ENCODE data around the gene B3GALT6.

Gene B3GALT6

GRCh38 chr1:1232796-1233566, 944 bp downstream of the B3GALT6 start:
- no peak for FAIRE-seq

DNA sequence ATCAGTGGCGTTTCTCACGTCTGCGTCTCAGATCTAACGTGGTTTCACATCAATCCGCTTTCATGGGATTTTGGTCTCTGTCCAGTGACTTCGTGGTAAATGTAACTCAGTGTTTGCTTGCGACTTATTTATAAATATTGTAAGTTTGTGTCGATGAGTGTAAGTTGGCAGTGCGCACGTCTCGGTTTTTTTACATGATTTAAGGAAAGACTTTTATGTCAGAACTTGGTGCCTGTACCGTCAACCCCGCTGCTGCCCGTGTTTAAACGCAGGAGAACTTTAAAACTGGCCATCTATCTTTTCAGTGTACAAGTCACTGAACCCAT, 1.5 kb downstream of the B3GALT6 start:
- no peak for FAIRE-seq

DNA sequence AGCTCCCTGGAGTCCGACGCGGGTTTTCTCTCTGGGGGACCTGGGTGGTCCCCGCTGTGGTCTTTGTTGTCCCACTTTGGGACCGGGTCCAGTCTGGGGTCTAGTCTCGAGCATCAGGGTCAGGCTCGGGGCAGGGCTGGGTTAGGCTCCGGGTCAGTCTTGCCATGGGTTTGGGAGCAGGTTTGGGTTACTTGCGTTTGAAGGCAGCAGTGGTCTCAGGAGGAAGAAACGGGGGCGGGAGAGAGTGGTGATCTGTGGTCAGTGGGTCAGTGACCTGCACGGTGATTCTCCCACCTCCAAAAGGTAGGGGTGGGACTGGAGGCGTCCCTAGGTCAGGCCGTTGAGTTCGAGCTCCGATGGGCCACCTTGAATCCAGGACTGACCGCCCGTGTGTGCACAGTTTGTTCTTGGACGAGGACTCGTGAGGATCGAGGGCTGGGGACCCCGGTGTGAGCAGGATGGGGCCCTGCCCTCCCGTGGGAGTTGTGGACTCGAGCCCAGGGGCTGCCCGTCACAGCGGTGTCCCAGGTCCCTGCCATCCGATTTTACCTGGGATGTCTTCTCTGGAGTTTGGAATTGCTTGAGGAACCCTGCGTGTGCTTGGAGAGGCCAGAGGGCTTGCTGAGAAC, 2.3 kb downstream of the B3GALT6 start:
- FAIRE-seq: no peak

DNA sequence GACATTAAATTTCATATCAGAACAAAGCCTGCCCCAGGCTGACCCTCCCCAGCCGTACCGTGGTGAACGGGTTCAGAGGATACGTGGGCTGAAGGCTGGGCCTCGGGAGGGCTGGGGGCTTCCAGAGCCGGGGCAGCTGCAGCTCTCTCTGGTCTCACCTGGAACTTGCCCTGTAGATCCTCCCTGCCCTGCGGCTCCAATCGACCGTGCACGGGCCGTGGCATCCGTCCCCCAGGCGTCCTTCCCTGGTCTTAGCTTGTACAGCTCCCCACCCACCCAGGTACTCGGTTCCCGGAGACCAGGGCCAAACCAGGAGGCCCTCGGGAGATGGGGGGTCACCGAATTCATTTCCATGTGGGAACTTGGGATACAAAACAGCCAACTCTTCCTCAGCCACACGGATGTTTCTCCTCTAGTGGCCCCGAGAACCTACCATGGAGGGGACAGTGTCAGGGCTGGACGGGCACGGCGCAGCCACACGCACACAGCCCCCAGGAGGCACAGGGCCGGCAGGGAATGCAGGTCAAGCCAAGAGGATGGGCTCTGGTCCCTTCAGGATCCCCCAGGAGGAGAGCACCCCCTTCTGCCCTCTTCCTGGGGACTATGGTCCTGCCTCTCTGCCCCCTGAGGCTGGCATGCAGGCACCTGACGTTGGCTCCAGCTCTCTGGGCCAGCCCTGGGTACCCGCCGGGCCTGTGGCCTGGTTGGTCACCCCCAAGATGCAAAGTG, 3.1 kb downstream of the B3GALT6 start:
- FAIRE-seq: no peak

GRCh38 chr1:1236176-1236763, 4.2 kb downstream of the B3GALT6 start:
- FAIRE-seq: no peak

DNA sequence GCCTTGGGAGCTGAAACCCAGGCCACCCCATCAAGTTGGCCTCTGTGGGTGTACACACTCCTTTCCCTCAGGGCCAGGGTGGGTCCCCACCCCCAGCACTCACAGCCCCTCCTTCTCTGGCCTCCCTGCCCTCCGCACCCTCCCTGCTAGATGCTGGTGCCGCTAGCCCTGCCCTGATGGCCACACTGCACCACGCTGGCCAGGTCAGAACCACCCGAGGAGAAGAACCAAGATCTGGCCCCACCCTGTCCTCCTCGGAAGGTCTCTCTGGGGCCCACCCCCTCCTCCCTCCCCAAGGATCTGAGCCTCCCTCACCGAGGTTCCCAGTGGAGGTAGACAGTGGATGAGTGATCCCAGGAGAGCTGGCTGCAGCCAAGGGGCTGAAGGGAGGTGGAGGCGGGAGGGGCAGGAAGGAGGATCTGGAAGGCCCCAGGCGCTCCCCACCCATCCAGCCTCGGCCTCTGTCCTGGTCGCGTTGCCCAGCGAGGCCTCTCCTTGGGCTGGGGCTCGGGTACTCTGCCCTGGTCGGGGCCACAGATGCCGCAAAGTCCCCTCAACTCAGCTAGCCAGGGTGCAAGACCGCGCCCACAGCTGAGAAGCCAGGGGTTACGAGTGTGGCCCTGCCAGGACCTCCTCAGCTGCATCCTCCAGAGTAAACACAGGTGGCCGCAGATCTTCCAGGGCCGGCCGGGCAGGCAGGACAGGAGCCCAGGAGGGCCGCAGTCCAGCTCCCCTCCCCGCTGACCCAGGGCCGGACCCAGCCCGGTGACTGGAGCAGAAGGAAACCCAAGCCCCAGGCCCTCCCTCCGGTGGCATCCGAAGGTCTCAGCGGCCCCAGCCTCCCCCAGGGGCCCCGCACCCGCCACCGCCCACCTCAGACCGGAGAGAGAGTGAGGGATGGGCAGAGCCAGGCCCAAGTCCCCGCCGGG, 5.2 kb downstream of the B3GALT6 start:
- no peak for FAIRE-seq

- FAIRE-seq: no peak
Observed at GRCh38 chr1:1237874-1238701, 6.1 kb downstream of the B3GALT6 start.

DNA sequence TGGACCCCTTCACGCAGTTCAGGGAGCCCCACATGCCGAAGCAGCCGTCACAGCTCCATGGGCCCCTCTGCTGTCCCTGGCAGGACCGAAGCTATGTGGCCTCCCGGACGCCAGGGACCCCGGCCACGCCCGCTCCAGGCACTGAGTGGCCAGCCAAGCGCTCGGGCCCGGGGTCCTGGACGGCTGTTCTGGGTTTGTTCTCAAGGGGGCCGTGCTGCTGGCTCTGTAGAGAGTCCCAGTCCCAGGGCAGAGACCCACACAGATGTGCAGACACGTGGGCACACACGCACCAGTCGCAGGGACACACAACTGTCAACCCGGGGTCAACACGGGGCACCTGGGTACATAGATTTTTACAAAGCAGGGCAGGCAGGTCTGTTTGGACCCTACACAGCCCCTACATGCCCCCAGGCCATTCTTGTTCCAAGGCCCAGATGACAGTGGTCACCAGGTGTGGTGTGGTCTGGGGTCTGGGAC, 6.7 kb downstream of the B3GALT6 start:
- FAIRE-seq: no peak

DNA sequence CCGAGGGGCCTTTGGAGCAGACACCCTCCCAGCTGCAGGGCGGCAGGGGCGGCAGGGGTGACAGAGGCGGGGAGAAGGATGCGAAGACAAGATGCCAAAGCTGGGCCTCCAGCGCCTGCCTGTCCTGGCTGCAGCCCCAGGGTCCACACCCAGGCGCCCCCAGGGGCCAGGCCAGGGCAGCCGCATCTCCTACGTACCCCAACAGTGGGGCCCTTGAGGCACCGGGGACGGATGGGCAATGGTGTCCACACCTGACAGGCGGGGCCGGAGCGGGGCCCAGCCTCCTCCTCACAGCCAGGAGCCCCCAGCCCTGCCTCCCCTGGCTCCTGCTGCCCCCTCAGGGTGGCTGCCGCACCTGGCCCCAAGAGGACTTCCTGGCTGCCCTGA, 7.2 kb downstream of the B3GALT6 start:
- no peak for FAIRE-seq

GRCh38 chr1:1239614-1240347, 7.7 kb downstream of the B3GALT6 start:
- FAIRE-seq: no peak

DNA sequence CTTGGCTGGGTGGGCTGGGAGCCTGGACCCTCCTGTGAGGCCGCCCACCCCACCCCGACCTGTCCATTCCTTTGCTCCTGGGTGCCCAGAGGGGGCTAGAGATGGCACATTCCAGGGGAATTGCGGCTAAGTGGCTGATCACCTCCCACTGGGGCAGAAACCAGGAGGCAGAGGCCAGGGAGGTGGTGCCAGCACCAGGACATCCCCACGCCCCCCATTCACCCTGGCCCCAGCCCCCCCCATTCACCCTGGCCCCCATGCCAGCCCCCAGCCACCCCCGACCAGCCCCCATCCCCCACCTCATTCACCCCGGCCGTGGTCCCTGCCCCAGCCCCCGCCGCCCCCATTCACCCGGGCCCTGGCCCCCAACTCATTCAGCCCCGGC, 8.3 kb downstream of the B3GALT6 start:
- FAIRE-seq: no peak

- no peak for FAIRE-seq
Observed at GRCh38 chr1:1240822-1241587, 9.0 kb downstream of the B3GALT6 start.

DNA sequence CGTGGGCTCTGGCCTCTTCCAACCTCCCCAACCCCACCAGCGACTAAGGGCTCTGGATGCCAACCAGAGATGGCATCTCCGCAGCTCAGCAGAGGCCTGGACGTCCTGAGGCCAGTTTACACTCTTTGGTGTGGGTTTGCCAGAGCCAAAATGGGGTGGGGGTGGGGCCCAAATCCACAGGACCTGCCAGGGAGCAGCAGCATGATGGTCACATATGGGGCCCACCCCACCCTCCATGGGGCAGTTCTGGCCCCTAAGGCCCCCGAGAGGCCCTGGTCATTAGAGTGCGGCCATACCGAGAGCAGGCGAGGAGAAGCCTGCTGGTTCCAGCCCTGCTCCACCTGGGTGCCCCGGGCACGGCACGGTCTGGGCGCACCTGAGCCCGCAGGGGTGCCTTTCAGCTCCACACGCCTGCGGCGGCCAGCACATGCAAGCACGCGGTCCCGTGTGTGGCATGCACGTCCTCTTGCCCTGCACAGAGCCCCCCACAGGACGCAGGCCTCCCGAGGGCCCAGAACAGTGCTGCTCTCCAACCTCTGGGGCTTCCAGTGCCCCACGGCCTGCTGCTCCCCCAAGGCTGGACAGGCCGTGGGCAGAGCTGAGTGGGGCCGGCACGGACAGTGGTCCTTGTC, 9.7 kb downstream of the B3GALT6 start:
- FAIRE-seq: no peak

GRCh38 chr1:1242461-1243265, 10.6 kb downstream of the B3GALT6 start:
- no peak for FAIRE-seq

- FAIRE-seq: no peak
Observed at GRCh38 chr1:1243266-1243660, 11.2 kb downstream of the B3GALT6 start.

- no peak for FAIRE-seq
Observed at GRCh38 chr1:1243807-1244191, 11.8 kb downstream of the B3GALT6 start.

DNA sequence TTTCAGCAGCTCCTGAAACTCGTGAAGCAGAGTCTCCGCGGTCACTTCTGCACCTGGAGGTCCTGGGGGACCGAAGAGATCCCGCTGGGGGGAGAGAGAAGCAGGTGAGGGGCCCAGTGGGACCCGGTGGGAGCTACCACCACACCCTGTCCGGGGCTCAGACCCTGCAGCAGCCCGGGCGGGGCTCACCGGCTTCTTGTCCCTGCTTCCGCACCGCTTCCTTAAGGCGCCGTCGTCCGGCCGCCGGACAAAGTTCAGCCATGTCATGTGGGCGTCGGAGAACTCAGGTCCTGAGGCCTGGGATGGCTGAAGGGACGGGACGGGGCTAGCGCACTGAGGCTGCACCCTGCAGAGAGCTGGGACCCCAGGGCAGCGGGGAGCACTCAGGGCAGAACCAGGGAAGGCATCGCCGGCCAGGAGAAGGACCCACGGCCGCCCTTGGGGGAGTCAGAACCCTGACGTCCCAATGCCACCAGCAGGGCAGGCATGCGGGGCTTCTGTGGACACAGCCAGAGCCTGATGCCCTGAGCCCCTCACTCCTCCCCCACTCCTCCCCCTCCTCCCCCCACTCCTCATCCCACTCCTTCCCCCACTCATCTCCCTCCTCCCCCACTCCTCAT, 12.3 kb downstream of the B3GALT6 start:
- FAIRE-seq: no peak

GRCh38 chr1:1245178-1245816, 13.3 kb downstream of the B3GALT6 start:
- FAIRE-seq: no peak

All from TTC549 (cell line).